Kidney glomerular epithelial cell (primary cell): Measurements from ENCODE around the gene GAB2.

Experiments
- DNase-seq: peaks from one replicate; lab custom pipeline; 2025; lab: John Stamatoyannopoulos, UW

The GAB2 gene

GRCh38 chr11:78344094-78344493 lies 73.5 kb downstream of the GAB2 start:
- no peak for DNase-seq

- no peak for DNase-seq
These were observed 74.3 kb downstream of the GAB2 start for GRCh38 chr11:78343303-78343702.

GRCh38 chr11:78341841-78342240 lies 75.8 kb downstream of the GAB2 start:
- DNase-seq = no peak

GRCh38 chr11:78340530-78340929 lies 77.1 kb downstream of the GAB2 start:
- no peak for DNase-seq

GRCh38 chr11:78339945-78340344 lies 77.7 kb downstream of the GAB2 start:
- no peak for DNase-seq

GRCh38 chr11:78339483-78339882 lies 78.1 kb downstream of the GAB2 start:
- DNase-seq = no peak

GRCh38 chr11:78338702-78339101 lies 78.9 kb downstream of the GAB2 start:
- no peak for DNase-seq

GRCh38 chr11:78338138-78338537 lies 79.5 kb downstream of the GAB2 start:
- DNase-seq = no peak

GRCh38 chr11:78337554-78337924 lies 80.1 kb downstream of the GAB2 start:
- DNase-seq = no peak

GRCh38 chr11:78336877-78337553 lies 80.6 kb downstream of the GAB2 start:
- DNase-seq = no peak

- DNase-seq = no peak
These were observed 83.5 kb downstream of the GAB2 start for GRCh38 chr11:78334109-78334508.

GRCh38 chr11:78332872-78333271 lies 84.7 kb downstream of the GAB2 start:
- DNase-seq = no peak

- DNase-seq = no peak
These were observed 85.3 kb downstream of the GAB2 start for GRCh38 chr11:78332174-78332866.

- no peak for DNase-seq
These were observed 85.9 kb downstream of the GAB2 start for GRCh38 chr11:78331711-78332110.

- DNase-seq = no peak
These were observed 87.3 kb downstream of the GAB2 start for GRCh38 chr11:78330361-78330760.

- no peak for DNase-seq
These were observed 89.7 kb downstream of the GAB2 start for GRCh38 chr11:78327945-78328344.

- DNase-seq = no peak
These were observed 92.3 kb downstream of the GAB2 start for GRCh38 chr11:78325274-78325781.

- no peak for DNase-seq
These were observed 94.3 kb downstream of the GAB2 start for GRCh38 chr11:78323363-78323762.

- no peak for DNase-seq
These were observed 98.1 kb downstream of the GAB2 start for GRCh38 chr11:78319453-78319955.

GRCh38 chr11:78318321-78319114 lies 99.1 kb downstream of the GAB2 start:
- no peak for DNase-seq

GRCh38 chr11:78315724-78316123 lies 101.9 kb downstream of the GAB2 start:
- no peak for DNase-seq

GRCh38 chr11:78314762-78315161 lies 102.9 kb downstream of the GAB2 start:
- DNase-seq = no peak

GRCh38 chr11:78313898-78314297 lies 103.7 kb downstream of the GAB2 start:
- no peak for DNase-seq
